HepG2 (cell line): ENCODE data around the gene FGF2. TPM values are rescaled to one million over a fixed set of nuclear protein-coding genes. Genes with fewer than 3 reads are reported as not detected.

ENCODE experiments used
- CBX5 ChIP-seq: sonication (generic); formaldehyde crosslinking; IDR thresholded peaks from 2 replicates; pipeline ENCODE4 v1.4.0; 2020; ENCODE audit warnings: missing genetic modification reagents, borderline replicate concordance
- GFI1 ChIP-seq: sonication (generic); formaldehyde crosslinking; IDR thresholded peaks from 2 replicates; pipeline ENCODE4 v1.5.0; 2020; ENCODE audit warnings: missing genetic modification reagents, mild to moderate bottlenecking, borderline replicate concordance
- KLF6 ChIP-seq: IDR thresholded peaks from 2 replicates; pipeline ENCODE4 v1.8.0; 2016; ENCODE audit warnings: missing biosample characterization, missing genetic modification reagents
- MTA3 ChIP-seq: sonication (generic); formaldehyde crosslinking; IDR thresholded peaks from 2 replicates; pipeline ENCODE4 v1.4.0; 2020; ENCODE audit warnings: missing genetic modification reagents
- MTF2 ChIP-seq: sonication (generic); formaldehyde crosslinking; IDR thresholded peaks from 2 replicates; pipeline ENCODE4 v1.5.0; 2020; ENCODE audit warnings: missing genetic modification reagents, borderline replicate concordance
- NAIF1 ChIP-seq: sonication (generic); formaldehyde crosslinking; IDR thresholded peaks from 2 replicates; pipeline ENCODE4 v1.5.0; 2020; ENCODE audit warnings: mild to moderate bottlenecking, missing genetic modification reagents, borderline replicate concordance
- NFE2L2 ChIP-seq: fragments of 150-350 bp; IDR thresholded peaks from 2 replicates; pipeline ENCODE4 v1.6.1; 2014; ENCODE audit warnings: low read length
- NFYC ChIP-seq: IDR thresholded peaks from 2 replicates; pipeline ENCODE4 v1.6.1; 2016; ENCODE audit warnings: missing genetic modification reagents, missing compliant biosample characterization
- PHF8 ChIP-seq: sonication (generic); formaldehyde crosslinking; IDR thresholded peaks from 2 replicates; pipeline ENCODE4 v1.5.0; 2020; ENCODE audit warnings: missing genetic modification reagents
- RFXANK ChIP-seq: IDR thresholded peaks from 2 replicates; pipeline ENCODE4 v1.6.1; 2016
- RXRB ChIP-seq: IDR thresholded peaks from 2 replicates; pipeline ENCODE4 v1.6.1; 2016; ENCODE audit warnings: borderline replicate concordance, missing genetic modification reagents, missing compliant biosample characterization
- SNAPC2 ChIP-seq: sonication (generic); formaldehyde crosslinking; IDR thresholded peaks from 2 replicates; pipeline ENCODE4 v1.8.1; 2022; ENCODE audit warnings: mild to moderate bottlenecking, missing genetic modification reagents
- THYN1 ChIP-seq: sonication (generic); formaldehyde crosslinking; IDR thresholded peaks from 2 replicates; pipeline ENCODE4 v1.8.1; 2023; ENCODE audit warnings: low read depth, mild to moderate bottlenecking, moderate library complexity, missing genetic modification reagents, borderline replicate concordance
- ZBTB20 ChIP-seq: sonication (generic); formaldehyde crosslinking; IDR thresholded peaks from 2 replicates; pipeline ENCODE4 v1.8.1; 2023; ENCODE audit warnings: missing genetic modification reagents, low read depth, mild to moderate bottlenecking, borderline replicate concordance
- ZNF20 ChIP-seq: sonication (generic); formaldehyde crosslinking; IDR thresholded peaks from 2 replicates; pipeline ENCODE4 v1.4.0; 2020; ENCODE audit warnings: mild to moderate bottlenecking, moderate library complexity, missing genetic modification reagents
- ZNF280B ChIP-seq: sonication (generic); formaldehyde crosslinking; IDR thresholded peaks from 2 replicates; pipeline ENCODE4 v1.5.0; 2020; ENCODE audit warnings: missing genetic modification reagents, mild to moderate bottlenecking, borderline replicate concordance
- ZNF329 ChIP-seq: sonication (generic); formaldehyde crosslinking; IDR thresholded peaks from 2 replicates; pipeline ENCODE4 v1.9.0; 2021; ENCODE audit warnings: low read depth, mild to moderate bottlenecking, missing genetic modification reagents
- ZNF331 ChIP-seq: sonication (generic); formaldehyde crosslinking; IDR thresholded peaks from 2 replicates; pipeline ENCODE4 v1.4.0; 2020; ENCODE audit warnings: missing genetic modification reagents
- ZNF703 ChIP-seq: sonication (generic); formaldehyde crosslinking; IDR thresholded peaks from 2 replicates; pipeline ENCODE4 v1.5.1; 2020; ENCODE audit warnings: missing genetic modification reagents, mild to moderate bottlenecking, moderate library complexity, borderline replicate concordance
- ZNF740 ChIP-seq: sonication (generic); formaldehyde crosslinking; IDR thresholded peaks from 2 replicates; pipeline ENCODE4 v1.4.0; 2020; ENCODE audit warnings: missing genetic modification reagents
- ZNF781 ChIP-seq: sonication (generic); formaldehyde crosslinking; IDR thresholded peaks from 2 replicates; pipeline ENCODE4 v1.5.1; 2020; ENCODE audit warnings: borderline replicate concordance, mild to moderate bottlenecking, missing genetic modification reagents; ENCODE audit errors: not compliant biosample characterization
- polyA plus RNA-seq, 8 experiments: library from polyadenylated mRNA; depleted of rRNA in 3 of 8; stranded (reverse) in 7 of 8; unstranded in 1 of 8; fragments of >200 nt; fragmentation: Illumina TruSeq in 4 of 8; extraction: Trizol in 4 of 8; gene quantifications; 2 replicates each; pipeline versions ENCODE4 v1.2.1 to v1.2.3, GENCODE V29; 2011 to 2016; ENCODE audit warnings: low read depth in 4 of 8, missing spikeins in 1 of 8, mixed read lengths in 1 of 8; ENCODE audit not compliant: insufficient read depth in 1 of 8
- total RNA-seq, 5 experiments: library from RNA; depleted of rRNA; stranded (reverse); fragments of >200 nt; fragmentation: Illumina TruSeq; extraction: Trizol; gene quantifications; 2 replicates each; pipeline ENCODE4 v1.2.3, GENCODE V29; 2016; ENCODE audit warnings: low read depth in 1 of 5
- TF ChIP-seq, protein P1 (sequence below): sonication (generic); formaldehyde crosslinking; IDR thresholded peaks from 2 replicates; pipeline ENCODE4 v1.5.0; 2020; ENCODE audit warnings: missing genetic modification reagents
- TF ChIP-seq, protein P2 (sequence below): sonication (generic); formaldehyde crosslinking; IDR thresholded peaks from 2 replicates; pipeline ENCODE4 v1.5.0; 2020; ENCODE audit warnings: missing genetic modification reagents
- TF ChIP-seq, protein P3 (sequence below): sonication (generic); formaldehyde crosslinking; conservative IDR thresholded peaks from 2 replicates; pipeline ENCODE4 v1.4.0; 2020; ENCODE audit warnings: missing genetic modification reagents

Gene FGF2
- total and polyA plus RNA-seq, 2 of the 13 experiments (the other 11 are each of a cell fraction or from before 2014, with no cell fraction given) = 0.01 to 0.02 TPM

DNA sequence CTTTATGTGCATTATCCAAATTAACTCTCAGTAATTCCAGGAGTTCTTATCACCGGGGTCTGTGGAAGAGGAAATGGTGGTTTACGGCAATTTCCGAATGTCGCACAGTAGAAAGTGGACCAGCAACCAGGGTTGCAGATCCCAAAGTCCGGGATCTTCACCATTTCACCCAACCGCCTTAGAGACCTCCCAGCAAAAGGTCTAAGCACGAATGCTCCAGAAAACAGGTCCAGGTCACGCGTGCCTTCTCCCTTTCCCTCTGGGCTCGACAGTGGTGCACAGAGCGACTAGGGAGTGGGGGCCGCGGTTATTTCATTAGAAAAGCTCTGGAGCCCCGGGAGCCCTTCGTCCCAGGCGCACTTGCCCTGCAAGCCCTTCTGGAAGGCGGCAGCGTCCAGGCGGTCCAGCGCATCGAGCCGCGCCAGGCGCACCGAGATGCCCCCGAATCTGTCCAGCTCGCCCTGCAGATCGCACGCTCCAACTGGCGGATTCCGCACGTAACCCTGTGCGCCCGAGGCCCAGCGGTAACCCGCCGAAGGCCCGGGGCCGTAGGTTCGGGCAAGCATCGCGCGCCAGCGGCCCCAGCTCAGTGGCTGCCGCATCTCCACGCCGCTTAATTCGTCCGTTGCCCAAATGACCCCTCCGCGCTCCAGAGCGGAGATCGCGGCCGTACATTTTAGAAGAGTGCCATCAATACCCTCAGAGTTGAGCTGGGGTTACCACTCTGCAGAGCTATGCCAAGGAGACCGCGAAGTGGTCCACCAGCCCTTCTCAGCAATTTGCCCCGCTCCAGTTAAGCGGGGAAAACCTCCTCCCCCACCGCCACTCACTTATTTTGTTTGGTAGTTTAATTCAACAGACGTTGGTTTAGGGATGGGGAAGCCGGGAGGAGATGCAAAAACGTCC is 95.6 kb downstream of the FGF2 start, which contains the start of gene NUDT6 (continued):
- TF ChIP-seq, protein P1, sequence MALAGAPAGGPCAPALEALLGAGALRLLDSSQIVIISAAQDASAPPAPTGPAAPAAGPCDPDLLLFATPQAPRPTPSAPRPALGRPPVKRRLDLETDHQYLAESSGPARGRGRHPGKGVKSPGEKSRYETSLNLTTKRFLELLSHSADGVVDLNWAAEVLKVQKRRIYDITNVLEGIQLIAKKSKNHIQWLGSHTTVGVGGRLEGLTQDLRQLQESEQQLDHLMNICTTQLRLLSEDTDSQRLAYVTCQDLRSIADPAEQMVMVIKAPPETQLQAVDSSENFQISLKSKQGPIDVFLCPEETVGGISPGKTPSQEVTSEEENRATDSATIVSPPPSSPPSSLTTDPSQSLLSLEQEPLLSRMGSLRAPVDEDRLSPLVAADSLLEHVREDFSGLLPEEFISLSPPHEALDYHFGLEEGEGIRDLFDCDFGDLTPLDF = no peak
- TF ChIP-seq ZNF781 (CRISPR knock-in tag) (peak; percentile 34), ZBTB20 (CRISPR knock-in tag) (no peak), ZNF331 (CRISPR knock-in tag) (peak; percentile 56; the same call in 1 of the 2 replicates), NFE2L2 (no peak), MTA3 (no peak), ZNF740 (CRISPR knock-in tag) (0 out of 2 replicates have a peak, but pooled peaks have one; percentile 68), THYN1 (CRISPR knock-in tag) (no peak), NFYC (no peak), RFXANK (CRISPR knock-in tag) (0 out of 2 replicates have a peak, but pooled peaks have one; percentile 27), ZNF20 (CRISPR knock-in tag) (no peak), KLF6 (CRISPR knock-in tag) (peak; percentile 11; the same call in 1 of the 2 replicates), RXRB (CRISPR knock-in tag) (no peak), ZNF329 (CRISPR knock-in tag) (0 out of 2 replicates have a peak, but pooled peaks have one; percentile 66), GFI1 (CRISPR knock-in tag) (peak; percentile 60; the same call in 1 of the 2 replicates), PHF8 (CRISPR knock-in tag) (peak; percentile 87), NAIF1 (peak; percentile 82), ZNF703 (CRISPR knock-in tag) (no peak), ZNF280B (CRISPR knock-in tag) (no peak), SNAPC2 (CRISPR knock-in tag) (no peak), CBX5 (CRISPR knock-in tag) (no peak), MTF2 (CRISPR knock-in tag) (peak; percentile 37; the same call in 1 of the 2 replicates)
- TF ChIP-seq, protein P2, sequence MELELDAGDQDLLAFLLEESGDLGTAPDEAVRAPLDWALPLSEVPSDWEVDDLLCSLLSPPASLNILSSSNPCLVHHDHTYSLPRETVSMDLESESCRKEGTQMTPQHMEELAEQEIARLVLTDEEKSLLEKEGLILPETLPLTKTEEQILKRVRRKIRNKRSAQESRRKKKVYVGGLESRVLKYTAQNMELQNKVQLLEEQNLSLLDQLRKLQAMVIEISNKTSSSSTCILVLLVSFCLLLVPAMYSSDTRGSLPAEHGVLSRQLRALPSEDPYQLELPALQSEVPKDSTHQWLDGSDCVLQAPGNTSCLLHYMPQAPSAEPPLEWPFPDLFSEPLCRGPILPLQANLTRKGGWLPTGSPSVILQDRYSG (CRISPR knock-in tag) = no peak
- TF ChIP-seq, protein P3, sequence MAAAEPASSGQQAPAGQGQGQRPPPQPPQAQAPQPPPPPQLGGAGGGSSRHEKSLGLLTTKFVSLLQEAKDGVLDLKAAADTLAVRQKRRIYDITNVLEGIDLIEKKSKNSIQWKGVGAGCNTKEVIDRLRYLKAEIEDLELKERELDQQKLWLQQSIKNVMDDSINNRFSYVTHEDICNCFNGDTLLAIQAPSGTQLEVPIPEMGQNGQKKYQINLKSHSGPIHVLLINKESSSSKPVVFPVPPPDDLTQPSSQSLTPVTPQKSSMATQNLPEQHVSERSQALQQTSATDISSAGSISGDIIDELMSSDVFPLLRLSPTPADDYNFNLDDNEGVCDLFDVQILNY (CRISPR knock-in tag) = no peak
